Kidney tubule cell (primary cell): ENCODE data around the gene CFAP126.
"Not testable (repeated sequence)": the region's sequence is repeated elsewhere in the genome, so short reads cannot be mapped to it uniquely, and the experiment has no call there.

ENCODE experiments used
- DNase-seq: peaks from one replicate; pipeline ENCODE4 v3.0.0-alpha.2; 2018; ENCODE audit warnings: low spot score

Gene CFAP126

GRCh38 chr1:161381707-161382106, 14.0 kb upstream of the CFAP126 start:
- DNase-seq, result no peak

GRCh38 chr1:161379071-161379470, 11.4 kb upstream of the CFAP126 start:
- DNase-seq, result no peak

- DNase-seq, result no peak
Observed at GRCh38 chr1:161378014-161378413, 10.3 kb upstream of the CFAP126 start.

GRCh38 chr1:161374373-161374772, 6.7 kb upstream of the CFAP126 start:
- no peak for DNase-seq

GRCh38 chr1:161373442-161373841, 5.8 kb upstream of the CFAP126 start:
- no peak for DNase-seq

- no peak for DNase-seq
Observed at GRCh38 chr1:161365207-161365606, 2.5 kb downstream of the CFAP126 start.

GRCh38 chr1:161364332-161364731, 3.3 kb downstream of the CFAP126 start:
- DNase-seq, result no peak

GRCh38 chr1:161359291-161359690, 8.4 kb downstream of the CFAP126 start:
- DNase-seq, result no peak

- no peak for DNase-seq
Observed at GRCh38 chr1:161357073-161357472, 10.6 kb downstream of the CFAP126 start.

- no peak for DNase-seq
Observed at GRCh38 chr1:161351482-161351881, 16.2 kb downstream of the CFAP126 start.

- no peak for DNase-seq
Observed at GRCh38 chr1:161350671-161351070, 17.0 kb downstream of the CFAP126 start.

GRCh38 chr1:161342821-161343220, 24.9 kb downstream of the CFAP126 start:
- no peak for DNase-seq

GRCh38 chr1:161342177-161342576, 25.5 kb downstream of the CFAP126 start:
- no peak for DNase-seq

GRCh38 chr1:161335796-161336195, 31.9 kb downstream of the CFAP126 start:
- no peak for DNase-seq

- no peak for DNase-seq
Observed at GRCh38 chr1:161333166-161333565, 34.5 kb downstream of the CFAP126 start.

- DNase-seq, result no peak
Observed at GRCh38 chr1:161330346-161330745, 37.3 kb downstream of the CFAP126 start.

- no peak for DNase-seq
Observed at GRCh38 chr1:161324020-161324419, 43.7 kb downstream of the CFAP126 start.

- DNase-seq, result not testable (repeated sequence)
Observed at GRCh38 chr1:161315841-161316674, 51.6 kb downstream of the CFAP126 start.
